ENCODE measurements around the gene CACNA1C. TPM values are rescaled to one million over a fixed set of nuclear protein-coding genes. Genes with fewer than 3 reads are reported as not detected.
A peak's percentile ranks its signal among the peaks of the same experiment; 100 is the strongest.

Gene CACNA1C
- total RNA-seq, 1 experiment from 2014 or later, result 1.1 TPM

- Histone ChIP-seq H3K79me1 (ENCODE audit: insufficient read depth, low read depth, low read length, poor library complexity, severe bottlenecking) (no peaks in the 10 kb centered on the region), H2BK20ac (ENCODE audit: low read depth, low read length, poor library complexity, severe bottlenecking) (no peak overlapping the region), H3K4me1 (ENCODE audit: insufficient read depth, low read length) (peaks cover 1% of the 10 kb centered on the region; the same call in 1 of the 2 replicates), H3K27ac (ENCODE audit: insufficient read length, low read depth, low read length) (no peak overlapping the region), H2BK15ac (ENCODE audit: low read depth, low read length) (no peak overlapping the region), H2BK120ac (ENCODE audit: low read depth, low read length, poor library complexity, severe bottlenecking) (no peak overlapping the region), H3K14ac (ENCODE audit: insufficient read depth, low read length) (no peak overlapping the region), H3K18ac (ENCODE audit: insufficient read length, low read depth, low read length) (no peak overlapping the region), H3K27me3 (ENCODE audit: insufficient read depth, low read length) (no peaks in the 10 kb centered on the region), H2AK5ac (ENCODE audit: insufficient read length, low read length) (no peak overlapping the region), H2BK5ac (ENCODE audit: insufficient read length, low read length) (no peak overlapping the region), H3K23me2 (ENCODE audit: insufficient read length, low read depth, low read length, poor library complexity, severe bottlenecking) (no peaks in the 10 kb centered on the region), H4K91ac (ENCODE audit: insufficient read length, low read depth, low read length) (no peak overlapping the region), H4K5ac (ENCODE audit: insufficient read length, low read depth, low read length) (no peak overlapping the region), H4K20me1 (ENCODE audit: control insufficient read depth, insufficient read depth, insufficient read length) (no peaks in the 10 kb centered on the region), H3K23ac (ENCODE audit: insufficient read length, low read depth, low read length) (no peak overlapping the region), H3K4ac (ENCODE audit: low read depth, low read length) (no peak overlapping the region), H3T11ph (ENCODE audit: low read length) (no peak overlapping the region), H2AFZ (ENCODE audit: low read length) (no peak overlapping the region), H3K9ac (ENCODE audit: extremely low read depth, insufficient read length, low read length) (no peak overlapping the region), H2BK12ac (ENCODE audit: insufficient read length, low read depth, low read length) (no peak overlapping the region), H3K9me3 (ENCODE audit: control insufficient read depth, low read depth, low read length) (no peaks in the 10 kb centered on the region), H3K79me2 (ENCODE audit: insufficient read depth, low read length) (no peaks in the 10 kb centered on the region), H4K8ac (replicated peaks; ENCODE audit: insufficient read length, low read depth, low read length) (no peak overlapping the region), H3K4me2 (ENCODE audit: insufficient read depth, insufficient read length, low read length) (no peak overlapping the region), H3K56ac (ENCODE audit: insufficient read length, low read depth, low read length) (no peak overlapping the region)
- Mint-ChIP-seq H3K4me1 (peaks cover 11 to 12% of the 10 kb centered on the region in 2 experiments), H3K27ac (peak overlapping the region in 1 of 3 experiments; percentile 50; a peak in 1 of 7 replicates), H3K36me3 (ENCODE audit: insufficient read depth in 1 of 3, low read depth in 3 of 3) (no peaks in the 10 kb centered on the region), H3K4me3 (no peak overlapping the region), H3K9me3 (no peaks in the 10 kb centered on the region), H3K27me3 (ENCODE audit: low read depth) (no peaks in the 10 kb centered on the region)
- no peak for DNase-seq
- TF ChIP-seq, protein P1, sequence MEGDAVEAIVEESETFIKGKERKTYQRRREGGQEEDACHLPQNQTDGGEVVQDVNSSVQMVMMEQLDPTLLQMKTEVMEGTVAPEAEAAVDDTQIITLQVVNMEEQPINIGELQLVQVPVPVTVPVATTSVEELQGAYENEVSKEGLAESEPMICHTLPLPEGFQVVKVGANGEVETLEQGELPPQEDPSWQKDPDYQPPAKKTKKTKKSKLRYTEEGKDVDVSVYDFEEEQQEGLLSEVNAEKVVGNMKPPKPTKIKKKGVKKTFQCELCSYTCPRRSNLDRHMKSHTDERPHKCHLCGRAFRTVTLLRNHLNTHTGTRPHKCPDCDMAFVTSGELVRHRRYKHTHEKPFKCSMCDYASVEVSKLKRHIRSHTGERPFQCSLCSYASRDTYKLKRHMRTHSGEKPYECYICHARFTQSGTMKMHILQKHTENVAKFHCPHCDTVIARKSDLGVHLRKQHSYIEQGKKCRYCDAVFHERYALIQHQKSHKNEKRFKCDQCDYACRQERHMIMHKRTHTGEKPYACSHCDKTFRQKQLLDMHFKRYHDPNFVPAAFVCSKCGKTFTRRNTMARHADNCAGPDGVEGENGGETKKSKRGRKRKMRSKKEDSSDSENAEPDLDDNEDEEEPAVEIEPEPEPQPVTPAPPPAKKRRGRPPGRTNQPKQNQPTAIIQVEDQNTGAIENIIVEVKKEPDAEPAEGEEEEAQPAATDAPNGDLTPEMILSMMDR (conservative IDR thresholded peaks at IDR 0.05), result no peak
- WGBS (ENCODE audit: extremely low coverage, insufficient read length, low lambda C conversion rate), result no CpG with 5 or more reads among the region's 6 CpGs
Measured at GRCh38 chr12:2154521-2154920, 101.7 kb downstream of the CACNA1C start.

Measured in H9 (cell line).